Measurements from ENCODE around the gene LMX1B.

- TF ChIP-seq, protein P1, sequence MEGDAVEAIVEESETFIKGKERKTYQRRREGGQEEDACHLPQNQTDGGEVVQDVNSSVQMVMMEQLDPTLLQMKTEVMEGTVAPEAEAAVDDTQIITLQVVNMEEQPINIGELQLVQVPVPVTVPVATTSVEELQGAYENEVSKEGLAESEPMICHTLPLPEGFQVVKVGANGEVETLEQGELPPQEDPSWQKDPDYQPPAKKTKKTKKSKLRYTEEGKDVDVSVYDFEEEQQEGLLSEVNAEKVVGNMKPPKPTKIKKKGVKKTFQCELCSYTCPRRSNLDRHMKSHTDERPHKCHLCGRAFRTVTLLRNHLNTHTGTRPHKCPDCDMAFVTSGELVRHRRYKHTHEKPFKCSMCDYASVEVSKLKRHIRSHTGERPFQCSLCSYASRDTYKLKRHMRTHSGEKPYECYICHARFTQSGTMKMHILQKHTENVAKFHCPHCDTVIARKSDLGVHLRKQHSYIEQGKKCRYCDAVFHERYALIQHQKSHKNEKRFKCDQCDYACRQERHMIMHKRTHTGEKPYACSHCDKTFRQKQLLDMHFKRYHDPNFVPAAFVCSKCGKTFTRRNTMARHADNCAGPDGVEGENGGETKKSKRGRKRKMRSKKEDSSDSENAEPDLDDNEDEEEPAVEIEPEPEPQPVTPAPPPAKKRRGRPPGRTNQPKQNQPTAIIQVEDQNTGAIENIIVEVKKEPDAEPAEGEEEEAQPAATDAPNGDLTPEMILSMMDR (IDR thresholded peaks at IDR 0.05 in 8 of 11, conservative IDR thresholded peaks at IDR 0.05 in 3 of 11), result no peak
- no peak for TF ChIP-seq POLR2A (IDR thresholded peaks at IDR 0.05)
Measured at GRCh38 chr9:126618190-126618584, 4.5 kb downstream of the LMX1B start.

All from spleen (tissue), 7 donors.